GM18951 (cell line): ENCODE results near the gene EDIL3.

Experiments used
- POLR2A ChIP-seq: IDR thresholded peaks from 4 replicates; pipeline ENCODE4 v1.6.1; 2011; ENCODE audit warnings: mild to moderate bottlenecking; ENCODE audit not compliant: insufficient read length, insufficient read depth; ENCODE audit errors: extremely low read depth
- in situ Hi-C: fragments of 300-500 bp; cut with MboI; formaldehyde crosslinking; loops from one replicate; pipeline ENCODE4 v1.12.0; 2022; ENCODE audit warnings: low sequenced_read_pairs, mixed read lengths, inconsistent platforms; ENCODE audit not compliant: unreplicated experiment

Gene EDIL3

DNA sequence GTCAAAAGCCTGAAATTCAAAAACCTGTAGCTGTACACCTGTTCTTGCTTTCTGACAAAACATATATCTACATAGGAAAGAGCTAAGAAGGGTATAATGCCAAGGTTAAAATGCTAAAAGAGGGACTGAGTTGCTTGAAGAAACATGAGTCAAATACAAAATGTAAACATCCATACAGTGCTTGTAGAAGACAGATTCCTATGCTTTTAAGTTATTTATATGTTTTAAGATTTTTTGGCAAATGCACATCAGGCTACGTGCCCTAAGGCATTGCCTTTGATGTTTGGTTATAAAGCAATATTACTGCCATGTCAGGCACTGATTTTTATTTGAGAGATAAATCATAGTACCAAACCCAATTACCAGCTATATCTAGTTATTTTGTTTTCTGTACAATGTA, 269.0 kb downstream of the EDIL3 start:
- in situ Hi-C loops, result no loop called here
- no peak for TF ChIP-seq POLR2A

DNA sequence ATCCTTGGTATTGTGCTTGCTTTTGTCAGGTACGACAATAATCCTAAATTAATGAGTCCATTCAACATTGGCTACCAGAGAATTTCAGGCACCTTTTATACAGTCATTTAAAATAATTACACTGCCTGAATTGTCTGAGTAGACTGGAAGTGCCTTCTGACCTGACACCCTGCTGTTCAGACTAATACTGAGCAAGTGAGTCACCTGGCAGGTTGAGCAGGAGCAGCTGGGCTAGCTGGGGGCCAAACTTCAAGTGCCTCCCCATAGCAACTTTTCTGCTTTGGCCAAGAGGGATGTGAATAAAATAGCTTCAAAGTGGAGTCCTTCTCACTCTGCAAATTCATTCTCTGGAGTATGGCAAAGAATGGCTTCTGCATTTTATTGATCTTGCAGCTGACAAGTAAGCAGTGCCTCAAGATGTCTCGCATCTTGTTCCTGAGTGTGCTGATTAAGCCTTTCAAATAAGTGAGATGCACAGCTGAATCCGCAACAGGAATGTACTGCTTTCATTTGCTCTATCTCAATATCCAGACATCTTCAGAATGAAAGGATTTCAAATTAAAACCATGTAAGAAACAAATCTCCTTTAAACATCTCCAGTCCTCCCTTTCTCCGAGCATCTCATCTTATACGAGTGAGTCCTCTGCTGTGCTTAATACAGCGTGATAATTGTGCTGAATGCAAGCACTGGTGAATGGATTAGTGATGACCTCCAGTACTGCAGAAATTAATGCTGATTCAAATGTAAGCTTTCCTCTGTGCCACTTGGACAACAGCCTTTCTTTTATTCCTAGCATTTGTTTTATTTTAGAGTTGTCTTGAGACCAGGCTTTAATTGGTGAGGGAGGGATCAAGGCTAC, 271.2 kb downstream of the EDIL3 start:
- in situ Hi-C loops, result no loop called here
- TF ChIP-seq POLR2A, result no peak

DNA sequence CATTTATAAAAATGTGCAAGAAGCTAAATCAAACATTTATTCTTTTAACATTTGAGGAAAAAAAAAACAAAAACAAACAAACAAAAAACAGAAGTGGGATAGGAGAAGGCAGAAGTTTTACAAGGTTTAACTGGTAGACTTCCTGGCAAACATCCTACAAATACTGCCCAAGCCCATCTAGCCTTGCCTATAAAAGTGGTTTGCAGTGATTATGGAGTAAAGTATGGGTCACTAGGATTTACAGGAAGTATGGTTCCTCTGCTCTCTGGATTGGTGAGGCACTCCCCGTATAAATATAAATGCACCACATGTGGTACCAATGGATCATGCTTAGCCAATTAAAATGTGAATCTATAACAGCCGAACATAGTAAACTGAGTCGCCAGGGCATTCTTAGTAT, 291.9 kb downstream of the EDIL3 start:
- in situ Hi-C loops, result no loop called here
- no peak for TF ChIP-seq POLR2A

DNA sequence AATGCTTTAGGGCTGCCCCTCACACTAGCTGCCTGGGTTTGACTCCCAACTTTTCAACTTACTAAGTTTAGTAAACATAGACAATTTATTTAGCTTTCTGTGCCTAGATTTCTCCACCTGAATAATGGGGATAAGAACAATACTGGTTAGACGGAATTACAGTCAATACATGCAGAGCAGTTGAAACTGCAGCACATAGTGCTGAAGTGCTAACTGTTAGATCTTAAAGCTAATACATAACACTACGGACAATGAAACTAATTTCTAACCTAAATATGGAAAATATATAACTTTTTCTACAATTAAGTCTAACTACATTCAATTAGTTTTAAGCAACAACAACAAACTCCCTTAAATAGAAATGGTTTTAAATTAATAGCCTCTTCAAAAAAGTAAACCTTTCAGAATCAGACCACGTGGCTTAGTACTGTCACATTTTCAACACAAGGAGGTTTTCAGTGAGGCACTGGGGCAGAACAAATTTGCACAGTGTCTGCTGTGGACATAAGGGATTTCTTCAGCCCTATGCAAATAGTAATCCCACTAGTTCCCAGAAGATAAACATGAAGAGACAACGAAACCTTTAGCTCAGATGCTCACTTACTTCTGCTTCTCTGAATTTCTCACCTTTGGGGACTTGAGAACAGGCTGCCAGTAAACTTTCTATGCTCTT, 293.4 kb downstream of the EDIL3 start:
- in situ Hi-C loops, result no loop called here
- no peak for TF ChIP-seq POLR2A

DNA sequence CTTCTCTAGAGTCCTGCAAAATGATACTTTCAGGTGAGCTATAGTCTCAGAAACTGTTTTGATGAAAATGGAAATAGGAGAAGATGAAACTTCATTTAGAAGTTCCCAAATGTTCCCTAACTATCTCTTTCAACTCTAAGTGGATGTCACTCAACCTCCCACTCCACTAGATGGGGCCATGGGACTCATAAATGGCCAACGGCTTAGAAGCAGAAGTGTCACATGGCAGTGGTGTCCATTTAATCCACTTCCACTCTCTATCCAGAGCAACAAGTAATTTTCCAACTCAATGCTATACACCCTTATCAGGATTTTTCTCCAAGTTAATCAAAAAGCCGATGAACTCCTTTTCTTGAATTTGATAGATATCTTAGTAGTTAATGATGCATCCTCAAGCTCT, 295.7 kb downstream of the EDIL3 start:
- no peak for TF ChIP-seq POLR2A
- in situ Hi-C loops, result no loop called here

DNA sequence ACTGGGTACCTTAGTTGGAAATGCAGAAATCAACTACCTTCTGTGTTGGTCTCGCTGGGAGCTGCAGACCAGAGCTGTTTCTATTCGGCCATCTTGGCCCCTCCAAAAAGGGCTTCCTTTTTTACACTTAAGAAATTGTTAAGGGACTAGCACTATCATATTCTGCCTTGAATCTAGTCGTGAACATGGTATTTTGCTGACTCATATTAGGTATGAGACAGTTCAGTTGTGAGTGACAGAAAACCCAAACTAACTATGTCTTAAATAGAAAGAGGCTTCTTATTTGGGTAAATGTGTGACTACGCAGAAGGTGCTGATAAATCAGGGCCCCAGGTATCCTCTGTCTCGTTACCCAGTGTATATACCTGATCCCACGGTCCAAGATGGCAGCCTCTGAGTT, 298.2 kb downstream of the EDIL3 start:
- no peak for TF ChIP-seq POLR2A
- in situ Hi-C loops, result no loop called here

DNA sequence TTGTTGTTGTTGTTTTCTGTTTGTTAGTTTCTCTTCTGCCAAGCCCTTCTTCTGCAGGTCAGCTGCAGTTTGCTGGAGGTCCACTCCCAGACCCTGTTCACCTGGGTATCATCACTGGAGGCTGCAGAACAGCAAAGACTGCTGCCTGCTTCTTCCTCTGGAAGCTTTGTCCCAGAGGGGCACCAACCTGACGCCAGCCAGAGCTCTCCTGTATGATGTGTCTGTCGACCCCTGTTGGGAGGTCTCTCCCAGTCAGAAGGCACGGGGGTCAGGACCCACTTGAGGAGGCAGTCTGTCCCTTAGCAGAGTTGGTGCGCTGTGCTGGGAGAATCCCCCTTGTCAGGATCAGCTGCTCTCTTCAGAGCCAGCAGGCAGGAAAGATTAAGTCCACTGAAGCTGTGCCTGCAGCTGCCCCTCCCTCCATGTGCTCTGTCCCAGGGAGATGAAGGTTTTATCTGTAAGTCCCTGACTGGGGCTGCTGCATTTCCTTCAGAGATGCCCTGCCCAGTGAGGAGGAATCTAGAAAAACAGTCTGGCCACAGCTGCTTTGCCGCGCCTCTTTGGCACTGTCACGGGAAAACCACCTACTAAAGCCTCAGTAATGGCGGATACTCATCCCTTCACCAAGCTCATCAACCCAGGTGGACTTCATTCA, 299.2 kb downstream of the EDIL3 start:
- in situ Hi-C loops, result no loop called here
- TF ChIP-seq POLR2A, result no peak

DNA sequence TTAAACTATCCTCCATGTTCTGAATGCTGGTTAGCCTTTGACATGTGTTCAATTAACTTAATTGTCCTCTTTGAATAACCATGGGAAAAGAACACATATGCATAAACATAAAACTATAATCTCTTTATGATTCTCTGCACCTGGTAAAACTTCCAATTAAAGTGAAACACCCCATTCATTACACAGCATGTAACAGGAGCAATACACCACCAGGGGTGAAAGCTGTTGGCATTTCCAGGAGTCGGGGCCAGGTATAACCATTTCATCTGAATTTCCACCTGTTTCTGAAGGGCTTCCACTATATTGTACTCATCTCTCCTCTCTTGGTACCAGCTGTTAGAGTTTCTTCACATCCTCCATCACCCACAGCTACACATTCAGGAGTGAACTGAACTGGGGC, 303.8 kb downstream of the EDIL3 start:
- TF ChIP-seq POLR2A, result no peak
- in situ Hi-C loops, result no loop called here

DNA sequence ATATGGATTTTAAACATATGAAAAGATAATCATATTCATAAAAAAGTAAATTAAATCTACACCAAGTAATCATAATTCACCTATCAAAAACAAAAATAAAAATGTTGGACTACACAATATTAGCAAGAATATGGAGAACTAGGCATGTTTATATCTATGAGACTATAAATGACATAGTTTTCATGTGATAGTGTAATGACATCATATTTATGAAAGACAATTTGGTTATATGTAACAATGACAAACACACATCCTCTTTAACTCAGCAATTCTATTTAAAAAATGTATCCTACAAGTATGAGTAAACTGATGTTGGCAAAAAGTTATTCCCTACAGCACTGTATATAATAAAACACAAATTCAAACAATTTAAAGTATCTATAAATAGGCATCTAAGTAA, 312.3 kb downstream of the EDIL3 start:
- in situ Hi-C loops, result no loop called here
- TF ChIP-seq POLR2A, result no peak

DNA sequence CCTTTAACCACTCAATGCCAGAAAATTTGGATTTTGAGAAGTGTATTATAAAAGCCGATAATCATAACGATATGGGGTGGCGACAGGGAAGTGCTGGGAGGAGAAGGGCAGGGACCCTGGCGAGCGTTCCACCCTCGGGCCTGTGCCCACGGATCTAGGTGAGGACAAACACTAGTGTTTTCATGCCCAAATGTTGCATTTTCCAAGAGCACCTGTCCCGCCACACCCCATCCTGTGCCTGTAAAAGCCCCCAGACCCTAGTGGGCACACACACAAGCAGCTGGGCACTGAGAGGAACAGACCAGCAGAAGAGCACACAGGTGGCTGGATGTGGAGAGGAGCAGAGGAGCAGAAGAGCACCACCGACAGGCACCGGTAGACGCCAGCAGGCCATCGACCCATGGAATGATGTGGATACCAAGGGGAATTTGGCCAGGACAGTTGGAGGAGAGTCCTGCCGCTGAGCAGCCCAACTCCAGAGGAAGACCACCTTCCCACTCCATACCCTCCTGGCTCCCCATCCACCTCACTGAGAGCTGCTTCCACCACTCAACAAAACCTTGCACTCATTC, 315.0 kb downstream of the EDIL3 start:
- TF ChIP-seq POLR2A, result no peak
- in situ Hi-C loops, result no loop called here

DNA sequence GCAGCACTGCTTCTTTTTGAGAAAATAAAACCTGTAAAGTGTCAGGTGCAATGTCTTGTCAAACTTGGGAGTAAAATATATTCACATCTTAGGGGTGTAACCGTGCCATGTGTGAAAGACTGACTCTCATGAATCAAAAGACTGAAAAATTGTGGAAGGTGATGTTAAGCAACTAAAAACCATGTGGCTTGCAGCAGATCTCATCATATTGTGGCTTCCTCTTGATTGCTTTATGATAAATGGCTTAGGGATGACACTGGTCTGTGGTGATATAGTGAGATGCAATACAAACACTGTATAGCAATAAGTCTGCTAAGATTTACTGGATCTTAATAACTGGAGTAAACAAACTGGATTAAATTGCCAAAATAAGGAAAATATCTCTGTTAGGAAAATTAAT, 321.6 kb downstream of the EDIL3 start:
- no peak for TF ChIP-seq POLR2A
- in situ Hi-C loops, result no loop called here

DNA sequence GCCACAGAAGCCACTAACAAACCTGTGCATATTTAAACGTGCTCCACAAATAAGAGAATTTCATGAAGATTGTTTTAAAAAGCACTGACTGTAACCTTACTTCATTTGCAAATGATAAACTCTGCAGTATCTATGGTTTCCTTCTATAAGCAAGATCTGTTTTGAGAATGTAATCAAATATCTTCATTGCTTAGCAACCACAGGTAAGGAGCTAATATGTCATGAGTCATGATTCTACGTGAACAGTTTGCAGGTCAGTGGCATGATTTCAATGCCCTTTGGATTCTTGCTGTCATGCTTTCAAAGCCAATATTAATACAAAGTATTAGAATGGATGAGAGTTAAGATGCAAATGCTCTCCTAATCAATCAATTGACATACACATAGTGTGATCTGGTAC, 325.0 kb downstream of the EDIL3 start:
- no peak for TF ChIP-seq POLR2A
- in situ Hi-C loops, result no loop called here

DNA sequence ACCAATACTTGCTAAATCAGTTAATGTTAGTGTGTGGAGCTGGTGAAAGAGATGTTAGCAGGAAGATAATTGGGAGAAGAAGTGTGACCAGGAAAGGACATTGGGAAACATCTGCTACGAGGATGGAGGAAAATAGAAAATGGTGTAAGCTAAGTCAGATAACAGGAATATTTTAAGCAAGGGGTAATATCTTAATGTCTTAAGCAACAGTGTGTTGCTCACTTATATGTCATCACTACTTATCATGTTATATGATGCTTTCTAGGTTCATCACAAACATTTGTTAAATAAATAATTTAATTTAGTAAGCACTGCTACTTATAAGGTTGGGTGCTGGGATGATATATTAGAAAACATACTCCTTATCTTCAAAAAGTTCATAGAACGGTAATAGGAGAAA, 326.1 kb downstream of the EDIL3 start:
- no peak for TF ChIP-seq POLR2A
- in situ Hi-C loops, result no loop called here
